Measurements from ENCODE around the gene CDRT4.

Gene CDRT4

GRCh38 chr17:15406081-15406480 lies 61.3 kb downstream of the CDRT4 start:
- no peaks in the 10 kb centered on the region for H3K4me1 ChIP-seq (ENCODE audit: control insufficient read depth, insufficient read depth, low read length)
- no peaks in the 10 kb centered on the region for H3K9me3 ChIP-seq (ENCODE audit: control insufficient read depth, insufficient read depth, low read depth, low read length)
- H3K27ac ChIP-seq (ENCODE audit: low read depth, low read length), result no peak overlapping the region
- no peaks in the 10 kb centered on the region for H3K36me3 ChIP-seq (ENCODE audit: control insufficient read depth, insufficient read depth, low read length)
- no peaks in the 10 kb centered on the region for H3K27me3 ChIP-seq (ENCODE audit: control insufficient read depth, insufficient read depth, low read length)
- no peak overlapping the region for H3K9ac ChIP-seq (ENCODE audit: low read length)
- no peak overlapping the region for H3K4me3 ChIP-seq (ENCODE audit: low read depth, low read length)

GRCh38 chr17:15405058-15405415 lies 62.4 kb downstream of the CDRT4 start:
- Histone ChIP-seq H3K9me3 (ENCODE audit: control insufficient read depth, insufficient read depth, low read depth, low read length) (no peaks in the 10 kb centered on the region), H3K36me3 (ENCODE audit: control insufficient read depth, insufficient read depth, low read length) (no peaks in the 10 kb centered on the region), H3K4me3 (ENCODE audit: low read depth, low read length) (no peak overlapping the region), H3K27me3 (ENCODE audit: control insufficient read depth, insufficient read depth, low read length) (no peaks in the 10 kb centered on the region), H3K27ac (ENCODE audit: low read depth, low read length) (no peak overlapping the region), H3K9ac (ENCODE audit: low read length) (no peak overlapping the region), H3K4me1 (ENCODE audit: control insufficient read depth, insufficient read depth, low read length) (no peaks in the 10 kb centered on the region)

GRCh38 chr17:15404106-15405057 lies 63.0 kb downstream of the CDRT4 start:
- no peak overlapping the region for H3K4me3 ChIP-seq (ENCODE audit: low read depth, low read length)

GRCh38 chr17:15403276-15403939 lies 64.0 kb downstream of the CDRT4 start:
- no peaks in the 10 kb centered on the region for H3K27me3 ChIP-seq (ENCODE audit: control insufficient read depth, insufficient read depth, low read length)
- H3K4me1 ChIP-seq (ENCODE audit: control insufficient read depth, insufficient read depth, low read length), result peaks cover 5% of the 10 kb centered on the region; the same call in 1 of the 2 replicates
- no peak overlapping the region for H3K27ac ChIP-seq (ENCODE audit: low read depth, low read length)
- no peak overlapping the region for H3K9ac ChIP-seq (ENCODE audit: low read length)
- H3K36me3 ChIP-seq (ENCODE audit: control insufficient read depth, insufficient read depth, low read length), result no peaks in the 10 kb centered on the region
- no peaks in the 10 kb centered on the region for H3K9me3 ChIP-seq (ENCODE audit: control insufficient read depth, insufficient read depth, low read depth, low read length)
- H3K4me3 ChIP-seq (ENCODE audit: low read depth, low read length), result no peak overlapping the region

More at GRCh38 chr17:15404106-15405057, 63.0 kb downstream of the CDRT4 start:
- Histone ChIP-seq H3K36me3 (ENCODE audit: control insufficient read depth, insufficient read depth, low read length) (no peaks in the 10 kb centered on the region), H3K27me3 (ENCODE audit: control insufficient read depth, insufficient read depth, low read length) (no peaks in the 10 kb centered on the region), H3K9me3 (ENCODE audit: control insufficient read depth, insufficient read depth, low read depth, low read length) (no peaks in the 10 kb centered on the region), H3K4me1 (ENCODE audit: control insufficient read depth, insufficient read depth, low read length) (no peaks in the 10 kb centered on the region; the same call in 1 of the 2 replicates), H3K27ac (ENCODE audit: low read depth, low read length) (no peak overlapping the region), H3K9ac (ENCODE audit: low read length) (no peak overlapping the region)

GRCh38 chr17:15399443-15399842 lies 68.0 kb downstream of the CDRT4 start:
- H3K9ac ChIP-seq (ENCODE audit: low read length), result no peak overlapping the region
- no peak overlapping the region for H3K27ac ChIP-seq (ENCODE audit: low read depth, low read length)
- peaks cover 14% of the 10 kb centered on the region; the same call in 1 of the 2 replicates for H3K4me1 ChIP-seq (ENCODE audit: control insufficient read depth, insufficient read depth, low read length)
- H3K36me3 ChIP-seq (ENCODE audit: control insufficient read depth, insufficient read depth, low read length), result no peaks in the 10 kb centered on the region
- H3K27me3 ChIP-seq (ENCODE audit: control insufficient read depth, insufficient read depth, low read length), result no peaks in the 10 kb centered on the region
- H3K9me3 ChIP-seq (ENCODE audit: control insufficient read depth, insufficient read depth, low read depth, low read length), result 0 out of 2 replicates have a peak, but pooled peaks cover 2% of the 10 kb centered on the region
- H3K4me3 ChIP-seq (ENCODE audit: low read depth, low read length), result no peak overlapping the region

- H3K4me3 ChIP-seq (ENCODE audit: low read depth, low read length), result no peak overlapping the region
- H3K9ac ChIP-seq (ENCODE audit: low read length), result peak overlapping the region; percentile 47
- H3K27ac ChIP-seq (ENCODE audit: low read depth, low read length), result peak overlapping the region; percentile 36; the same call in 1 of the 2 replicates
- H3K9me3 ChIP-seq (ENCODE audit: control insufficient read depth, insufficient read depth, low read depth, low read length), result 0 out of 2 replicates have a peak, but pooled peaks cover 2% of the 10 kb centered on the region
- H3K27me3 ChIP-seq (ENCODE audit: control insufficient read depth, insufficient read depth, low read length), result no peaks in the 10 kb centered on the region
- no peaks in the 10 kb centered on the region for H3K36me3 ChIP-seq (ENCODE audit: control insufficient read depth, insufficient read depth, low read length)
- peaks cover 14% of the 10 kb centered on the region; the same call in 1 of the 2 replicates for H3K4me1 ChIP-seq (ENCODE audit: control insufficient read depth, insufficient read depth, low read length)
Observed at GRCh38 chr17:15398736-15399331, 68.6 kb downstream of the CDRT4 start.

GRCh38 chr17:15398291-15398690 lies 69.1 kb downstream of the CDRT4 start:
- no peaks in the 10 kb centered on the region for H3K36me3 ChIP-seq (ENCODE audit: control insufficient read depth, insufficient read depth, low read length)
- H3K27ac ChIP-seq (ENCODE audit: low read depth, low read length), result peak overlapping the region; percentile 36; the same call in 1 of the 2 replicates
- H3K4me3 ChIP-seq (ENCODE audit: low read depth, low read length), result no peak overlapping the region
- H3K4me1 ChIP-seq (ENCODE audit: control insufficient read depth, insufficient read depth, low read length), result peaks cover 14% of the 10 kb centered on the region; the same call in 1 of the 2 replicates
- H3K9ac ChIP-seq (ENCODE audit: low read length), result peak overlapping the region; percentile 47
- 0 out of 2 replicates have a peak, but pooled peaks cover 2% of the 10 kb centered on the region for H3K9me3 ChIP-seq (ENCODE audit: control insufficient read depth, insufficient read depth, low read depth, low read length)
- H3K27me3 ChIP-seq (ENCODE audit: control insufficient read depth, insufficient read depth, low read length), result no peaks in the 10 kb centered on the region

- Histone ChIP-seq H3K9me3 (ENCODE audit: control insufficient read depth, insufficient read depth, low read depth, low read length) (0 out of 2 replicates have a peak, but pooled peaks cover 2% of the 10 kb centered on the region), H3K27me3 (ENCODE audit: control insufficient read depth, insufficient read depth, low read length) (no peaks in the 10 kb centered on the region), H3K4me3 (ENCODE audit: low read depth, low read length) (no peak overlapping the region), H3K4me1 (ENCODE audit: control insufficient read depth, insufficient read depth, low read length) (peaks cover 14% of the 10 kb centered on the region; the same call in 1 of the 2 replicates), H3K9ac (ENCODE audit: low read length) (peak overlapping the region; percentile 25), H3K27ac (ENCODE audit: low read depth, low read length) (no peak overlapping the region), H3K36me3 (ENCODE audit: control insufficient read depth, insufficient read depth, low read length) (no peaks in the 10 kb centered on the region)
Observed at GRCh38 chr17:15397620-15398019, 69.8 kb downstream of the CDRT4 start.

- Histone ChIP-seq H3K4me3 (ENCODE audit: low read depth, low read length) (no peak overlapping the region), H3K9me3 (ENCODE audit: control insufficient read depth, insufficient read depth, low read depth, low read length) (0 out of 2 replicates have a peak, but pooled peaks cover 2% of the 10 kb centered on the region), H3K36me3 (ENCODE audit: control insufficient read depth, insufficient read depth, low read length) (no peaks in the 10 kb centered on the region), H3K9ac (ENCODE audit: low read length) (no peak overlapping the region), H3K27me3 (ENCODE audit: control insufficient read depth, insufficient read depth, low read length) (no peaks in the 10 kb centered on the region), H3K27ac (ENCODE audit: low read depth, low read length) (no peak overlapping the region), H3K4me1 (ENCODE audit: control insufficient read depth, insufficient read depth, low read length) (peaks cover 14% of the 10 kb centered on the region; the same call in 1 of the 2 replicates)
Observed at GRCh38 chr17:15395091-15395490, 72.3 kb downstream of the CDRT4 start.

- H3K4me3 ChIP-seq (ENCODE audit: low read depth, low read length), result no peak overlapping the region
- H3K4me1 ChIP-seq (ENCODE audit: control insufficient read depth, insufficient read depth, low read length), result peaks cover 9% of the 10 kb centered on the region; the same call in 1 of the 2 replicates
- H3K9me3 ChIP-seq (ENCODE audit: control insufficient read depth, insufficient read depth, low read depth, low read length), result 0 out of 2 replicates have a peak, but pooled peaks cover 2% of the 10 kb centered on the region
- H3K27ac ChIP-seq (ENCODE audit: low read depth, low read length), result no peak overlapping the region
- no peaks in the 10 kb centered on the region for H3K36me3 ChIP-seq (ENCODE audit: control insufficient read depth, insufficient read depth, low read length)
- no peak overlapping the region for H3K9ac ChIP-seq (ENCODE audit: low read length)
- H3K27me3 ChIP-seq (ENCODE audit: control insufficient read depth, insufficient read depth, low read length), result no peaks in the 10 kb centered on the region
Observed at GRCh38 chr17:15393414-15393813, 74.0 kb downstream of the CDRT4 start.
